Natural killer cell (primary cell): ENCODE data around the gene RPRD1A. TPM values are rescaled to one million over a fixed set of nuclear protein-coding genes. Genes with fewer than 3 reads are reported as not detected.

ENCODE experiments used
- ATAC-seq, 3 donors: fragments of 150-1000 bp in 2 of 3; fragments of 200-7000 bp in 1 of 3; cut with Tn5 transposase; 1 replicate in 1 of 3; 2 replicates in 2 of 3; pipeline ENCODE4 v1.10.0; 2021; ENCODE audit warnings: mild to moderate bottlenecking in 2 of 3, moderate library complexity in 2 of 3
- DNase-seq, 2 donors: peaks; one replicate each; pipeline versions ENCODE4 v3.0.0 to v3.0.0-alpha.2; 2013 to 2021; ENCODE audit warnings: mixed read lengths in 1 of 2
- H3K27ac ChIP-seq: one replicate; pipeline ENCODE4 v1.5.1; 2013; ENCODE audit warnings: mild to moderate bottlenecking, low read length
- H3K27me3 ChIP-seq: one replicate; pipeline ENCODE4 v1.6.1; 2013; ENCODE audit warnings: low read length; ENCODE audit not compliant: control insufficient read depth, insufficient read depth
- H3K36me3 ChIP-seq: one replicate; pipeline ENCODE4 v1.6.1; 2013; ENCODE audit warnings: low read length; ENCODE audit not compliant: control insufficient read depth, insufficient read depth
- H3K4me1 ChIP-seq: one replicate; pipeline ENCODE4 v1.6.1; 2013; ENCODE audit warnings: low read length; ENCODE audit not compliant: control insufficient read depth, insufficient read depth
- H3K4me3 ChIP-seq: one replicate; pipeline ENCODE4 v1.5.1; 2013; ENCODE audit warnings: low read length
- H3K9me3 ChIP-seq: one replicate; pipeline ENCODE4 v1.6.1; 2013; ENCODE audit warnings: low read length; ENCODE audit not compliant: control insufficient read depth, insufficient read depth
- H3K27ac Mint-ChIP-seq, 2 donors: one replicate each; pipeline ENCODE4 v1.8.0; 2022; ENCODE audit warnings: mild to moderate bottlenecking in 2 of 2, mixed read lengths in 2 of 2, moderate library complexity in 1 of 2
- H3K27me3 Mint-ChIP-seq, 2 donors: one replicate each; pipeline ENCODE4 v1.8.0; 2022; ENCODE audit warnings: low read depth in 2 of 2, mixed read lengths in 2 of 2
- H3K36me3 Mint-ChIP-seq: one replicate; pipeline ENCODE4 v1.8.0; 2022; ENCODE audit warnings: mixed read lengths
- H3K4me1 Mint-ChIP-seq, 2 donors: one replicate each; pipeline ENCODE4 v1.8.0; 2022; ENCODE audit warnings: mixed read lengths in 2 of 2
- H3K4me3 Mint-ChIP-seq: one replicate; pipeline ENCODE4 v1.8.0; 2022; ENCODE audit warnings: mild to moderate bottlenecking, moderate library complexity, mixed read lengths
- H3K9me3 Mint-ChIP-seq, 2 donors: one replicate each; pipeline ENCODE4 v1.8.0; 2022; ENCODE audit warnings: mixed read lengths in 2 of 2
- CTCF ChIP-seq: fragments of 200-600 bp; IDR thresholded peaks from one replicate; pipeline ENCODE4 v1.8.0; 2022; ENCODE audit warnings: antibody characterized with exemption
- WGBS: methylation state at CpG from one replicate; pipeline ENCODE4 v1.1.7; 2013; ENCODE audit warnings: missing lambda C conversion rate; ENCODE audit not compliant: insufficient coverage; 5-methylcytosine and 5-hydroxymethylcytosine counted together
- intact Hi-C: fragments of 100-400 bp; cut with micrococcal nuclease; formaldehyde crosslinking; loops from one replicate; pipeline ENCODE4 v1.14.2; 2022
- total RNA-seq, 4 donors: library from RNA; stranded (reverse); fragments of 120-200 nt in 1 of 4; gene quantifications; one replicate each; pipeline versions ENCODE4 v1.2.3 to v1.2.4, GENCODE V29; 2013 to 2022

Gene RPRD1A
- total RNA-seq, 3 donors from 2014 or later (not counting 1 experiment from before 2014, with no cell fraction given) = 20.4 to 24.4 (median 23.3) TPM

GRCh38 chr18:35942661-35943060 is 124.7 kb downstream of the RPRD1A start:
- Histone ChIP-seq H3K27ac (no peak overlapping the region), H3K27me3 (no peaks in the 10 kb centered on the region), H3K9me3 (no peaks in the 10 kb centered on the region), H3K4me3 (no peak overlapping the region), H3K36me3 (no peaks in the 10 kb centered on the region), H3K4me1 (no peaks in the 10 kb centered on the region)
- 92% methylated on average over 6 of the region's 6 CpGs for WGBS
- no peak for DNase-seq
- no peak overlapping the region for H3K4me3 Mint-ChIP-seq
- no peaks in the 10 kb centered on the region for H3K4me1 Mint-ChIP-seq
- intact Hi-C loops = no loop called here
- H3K9me3 Mint-ChIP-seq = no peaks in the 10 kb centered on the region
- no peak for TF ChIP-seq CTCF
- H3K27me3 Mint-ChIP-seq = peaks cover 17 to 39% of the 10 kb centered on the region in 2 donors
- ATAC-seq = no peak
- no peaks in the 10 kb centered on the region for H3K36me3 Mint-ChIP-seq
- no peak overlapping the region for H3K27ac Mint-ChIP-seq

- Mint-ChIP-seq H3K4me1 (no peaks in the 10 kb centered on the region), H3K27ac (no peak overlapping the region), H3K9me3 (no peaks in the 10 kb centered on the region), H3K4me3 (no peak overlapping the region), H3K27me3 (peaks cover 18 to 44% of the 10 kb centered on the region in 2 donors), H3K36me3 (no peaks in the 10 kb centered on the region)
- no peak for TF ChIP-seq CTCF
- H3K9me3 ChIP-seq = no peaks in the 10 kb centered on the region
- no peaks in the 10 kb centered on the region for H3K4me1 ChIP-seq
- H3K36me3 ChIP-seq = no peaks in the 10 kb centered on the region
- no peaks in the 10 kb centered on the region for H3K27me3 ChIP-seq
- intact Hi-C loops = no loop called here
- ATAC-seq (no peak), DNase-seq (no peak)
- H3K4me3 ChIP-seq = no peak overlapping the region
- no peak overlapping the region for H3K27ac ChIP-seq
These were observed 125.2 kb downstream of the RPRD1A start for GRCh38 chr18:35942133-35942532.

GRCh38 chr18:35941299-35941698 is 126.1 kb downstream of the RPRD1A start:
- intact Hi-C loops = no loop called here
- Histone ChIP-seq H3K36me3 (no peaks in the 10 kb centered on the region), H3K27ac (no peak overlapping the region), H3K27me3 (no peaks in the 10 kb centered on the region), H3K9me3 (no peaks in the 10 kb centered on the region), H3K4me1 (no peaks in the 10 kb centered on the region), H3K4me3 (no peak overlapping the region)
- DNase-seq (no peak), ATAC-seq (no peak)
- Mint-ChIP-seq H3K9me3 (no peaks in the 10 kb centered on the region), H3K27ac (no peak overlapping the region), H3K4me3 (no peak overlapping the region), H3K4me1 (no peaks in the 10 kb centered on the region), H3K27me3 (peaks cover 16 to 49% of the 10 kb centered on the region in 2 donors), H3K36me3 (no peaks in the 10 kb centered on the region)
- TF ChIP-seq CTCF = no peak
- 88% methylated on average over 6 of the region's 6 CpGs for WGBS

Other genes with a start within 250 kb of the RPRD1A start
- 10 to 100 TPM; 15.2 to 18.8 (median 18.1) TPM for gene SLC39A6, start 61.8 kb upstream of the RPRD1A start, total RNA-seq
- 100 to 1,000 TPM; 119 to 135 (median 129) TPM for gene ELP2, start 62.3 kb upstream of the RPRD1A start, total RNA-seq
- under 1 TPM; 0.10 to 0.24 (median 0.16) TPM for gene MOCOS, start 119.9 kb upstream of the RPRD1A start, total RNA-seq
- not detected for gene FHOD3, start 230.2 kb upstream of the RPRD1A start, total RNA-seq